Right lobe of liver (tissue), 4 donors: Measurements from ENCODE around the gene ZFYVE16.

ENCODE experiments used
- CTCF ChIP-seq, 4 donors: fragments of 200-600 bp in 3 of 4; fragments of 450-650 bp in 1 of 4; IDR thresholded peaks; one replicate each; pipeline versions ENCODE4 v1.5.1 to v1.8.0; 2016 to 2022; ENCODE audit warnings: antibody characterized with exemption in 4 of 4, mild to moderate bottlenecking in 2 of 4
- POLR2A ChIP-seq: fragments of 450-650 bp; IDR thresholded peaks from one replicate; pipeline ENCODE4 v1.6.1; 2017; ENCODE audit warnings: antibody characterized with exemption, mild to moderate bottlenecking
- donor health status: DM: no; HTN: no; CAD: no.
- donor health status: DM: no; HTN: no; CAD: no.
- donor health status: DM: no; HTN: yes; CAD: no.

- TF ChIP-seq CTCF (IDR thresholded peaks at IDR 0.05) = no peak
- no peak for TF ChIP-seq POLR2A
These were observed 109.0 kb downstream of the ZFYVE16 start for GRCh38 chr5:80516826-80517225.
